Measurements from ENCODE around the gene SCD5. TPM values are rescaled to one million over a fixed set of nuclear protein-coding genes. Genes with fewer than 3 reads are reported as not detected.

Gene SCD5
- total and polyA plus RNA-seq, 7 donors: 0.69 to 30.7 (median 27.3) TPM

DNA sequence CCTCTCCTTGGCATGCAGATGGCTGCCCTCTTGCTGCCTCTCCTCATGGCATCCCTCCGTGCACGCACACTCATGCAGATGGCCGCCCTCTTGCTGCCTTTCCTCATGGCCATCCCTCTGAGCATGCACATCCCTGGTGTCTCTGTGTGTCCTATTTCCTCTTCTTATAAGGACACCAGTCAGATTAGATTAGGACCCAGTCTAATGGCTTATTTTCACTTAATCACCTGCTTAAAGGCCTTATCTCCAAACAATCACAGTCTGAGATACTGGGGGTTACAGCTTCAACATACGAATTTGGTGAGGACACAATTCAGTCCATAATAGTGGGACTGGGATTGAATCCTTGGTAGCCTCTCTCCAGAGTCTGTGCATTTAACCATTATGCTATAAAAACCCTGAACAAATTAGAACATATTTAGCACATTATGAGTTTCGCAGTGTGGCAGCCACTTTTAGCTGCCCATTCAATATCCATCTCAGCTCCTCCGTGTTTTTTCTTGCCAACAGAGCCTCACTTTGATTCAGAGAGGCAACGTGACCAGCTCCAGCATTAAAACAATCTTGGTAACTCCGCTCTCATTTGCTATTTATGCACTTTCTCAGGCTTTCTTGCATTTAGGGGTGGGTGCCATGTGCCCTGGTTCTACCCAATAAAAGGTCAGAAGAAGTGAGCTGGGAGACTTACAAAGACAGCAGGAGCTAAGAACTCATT is 210.6 kb downstream of the SCD5 start:
- no peak for TF ChIP-seq EP300 (IDR thresholded peaks at IDR 0.05)
- TF ChIP-seq, protein P1, sequence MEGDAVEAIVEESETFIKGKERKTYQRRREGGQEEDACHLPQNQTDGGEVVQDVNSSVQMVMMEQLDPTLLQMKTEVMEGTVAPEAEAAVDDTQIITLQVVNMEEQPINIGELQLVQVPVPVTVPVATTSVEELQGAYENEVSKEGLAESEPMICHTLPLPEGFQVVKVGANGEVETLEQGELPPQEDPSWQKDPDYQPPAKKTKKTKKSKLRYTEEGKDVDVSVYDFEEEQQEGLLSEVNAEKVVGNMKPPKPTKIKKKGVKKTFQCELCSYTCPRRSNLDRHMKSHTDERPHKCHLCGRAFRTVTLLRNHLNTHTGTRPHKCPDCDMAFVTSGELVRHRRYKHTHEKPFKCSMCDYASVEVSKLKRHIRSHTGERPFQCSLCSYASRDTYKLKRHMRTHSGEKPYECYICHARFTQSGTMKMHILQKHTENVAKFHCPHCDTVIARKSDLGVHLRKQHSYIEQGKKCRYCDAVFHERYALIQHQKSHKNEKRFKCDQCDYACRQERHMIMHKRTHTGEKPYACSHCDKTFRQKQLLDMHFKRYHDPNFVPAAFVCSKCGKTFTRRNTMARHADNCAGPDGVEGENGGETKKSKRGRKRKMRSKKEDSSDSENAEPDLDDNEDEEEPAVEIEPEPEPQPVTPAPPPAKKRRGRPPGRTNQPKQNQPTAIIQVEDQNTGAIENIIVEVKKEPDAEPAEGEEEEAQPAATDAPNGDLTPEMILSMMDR (IDR thresholded peaks at IDR 0.05): no peak
- no peak for TF ChIP-seq POLR2A (IDR thresholded peaks at IDR 0.05)
- no peak for TF ChIP-seq POLR2AphosphoS5 (IDR thresholded peaks at IDR 0.05)
- WGBS, 2 donors: 81 to 93% methylated on average over 8 of the region's 8 CpGs
- intact Hi-C loops (cut with DNase I): no loop called here

DNA sequence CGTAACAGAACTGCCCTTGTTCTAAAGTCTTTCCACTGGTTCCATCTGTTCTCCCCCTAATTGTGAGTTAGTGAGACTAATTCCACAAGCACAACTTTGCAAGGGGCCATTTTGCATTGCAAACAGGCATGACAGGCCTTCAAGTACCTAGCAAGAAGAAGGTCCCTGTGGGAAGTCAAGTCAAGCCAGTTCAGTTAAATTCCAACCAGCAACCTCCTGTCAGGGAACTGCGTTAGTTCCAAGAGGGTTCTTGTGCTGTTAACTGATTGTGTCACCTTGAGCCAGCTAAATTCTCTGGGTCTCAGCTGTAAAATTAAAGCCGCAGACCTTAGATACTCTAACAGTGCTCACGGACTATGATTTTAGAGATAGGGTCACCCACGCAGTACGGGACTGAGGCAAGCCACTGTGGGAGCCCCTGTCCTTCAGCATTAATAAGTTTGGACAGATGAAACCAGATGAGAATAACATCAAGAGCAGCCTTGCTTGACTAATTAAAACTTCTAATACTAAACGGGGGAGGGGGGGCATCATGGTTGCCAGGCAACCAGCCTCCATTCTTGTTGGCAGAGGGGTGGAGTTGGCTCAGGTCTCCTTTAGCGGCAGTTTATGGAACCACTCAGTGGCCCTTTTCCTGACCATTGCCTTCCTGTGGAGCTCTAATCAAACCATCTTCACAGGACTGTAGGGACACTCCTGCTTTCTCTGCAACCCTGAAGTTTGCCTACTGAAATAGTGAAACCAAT is 212.7 kb downstream of the SCD5 start:
- H3K9me3 ChIP-seq: no peaks in the 10 kb centered on the region
- no peaks in the 10 kb centered on the region for H3K4me1 ChIP-seq
- no peak overlapping the region for H3K4me3 ChIP-seq
- H3K27me3 ChIP-seq: no peaks in the 10 kb centered on the region
- no peaks in the 10 kb centered on the region for H3K36me3 ChIP-seq
- DNase-seq: no peak
- 90% methylated on average over 8 of the region's 8 CpGs for WGBS, 2 donors
- intact Hi-C loops (cut with DNase I): no loop called here
- TF ChIP-seq POLR2A (IDR thresholded peaks at IDR 0.05): no peak
- TF ChIP-seq, protein P1 (IDR thresholded peaks at IDR 0.05): no peak
- no peak for TF ChIP-seq POLR2AphosphoS5 (IDR thresholded peaks at IDR 0.05)
- no peak for TF ChIP-seq EP300 (IDR thresholded peaks at IDR 0.05)
- no peak overlapping the region for H3K27ac ChIP-seq

More for the DNA sequence above, 210.6 kb downstream of the SCD5 start:
- Histone ChIP-seq H3K27me3 (no peaks in the 10 kb centered on the region), H3K4me1 (no peaks in the 10 kb centered on the region), H3K27ac (no peak overlapping the region), H3K9me3 (no peaks in the 10 kb centered on the region), H3K36me3 (no peaks in the 10 kb centered on the region), H3K4me3 (no peak overlapping the region)
- no peak for DNase-seq

DNA sequence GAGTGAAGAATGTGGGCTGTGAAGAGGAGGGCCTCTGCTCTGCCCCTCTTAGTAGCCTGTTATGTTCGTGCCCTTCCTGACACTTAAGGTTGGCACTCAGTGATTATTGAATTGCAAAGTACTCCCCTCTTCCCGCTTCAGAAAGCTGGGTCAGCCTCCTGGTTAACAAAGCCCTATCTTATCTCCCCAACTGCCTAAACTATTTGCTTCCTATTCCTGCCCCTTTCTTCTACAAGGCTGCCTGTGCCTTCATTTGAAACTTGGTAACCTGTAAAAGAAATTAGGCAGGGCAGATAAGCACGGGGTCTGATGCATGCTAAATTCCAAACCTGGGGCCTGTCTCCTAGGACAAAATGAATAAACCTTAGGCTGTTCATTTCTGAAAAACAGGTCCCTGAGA is 213.7 kb downstream of the SCD5 start:
- Histone ChIP-seq H3K4me3 (no peak overlapping the region), H3K4me1 (no peaks in the 10 kb centered on the region), H3K27me3 (no peaks in the 10 kb centered on the region), H3K36me3 (no peaks in the 10 kb centered on the region), H3K9me3 (no peaks in the 10 kb centered on the region), H3K27ac (no peak overlapping the region)
- WGBS, 2 donors: 79 to 82% methylated on average over 3 of the region's 3 CpGs
- intact Hi-C loops (cut with DNase I): no loop called here
- TF ChIP-seq POLR2AphosphoS5 (IDR thresholded peaks at IDR 0.05) (no peak), EP300 (IDR thresholded peaks at IDR 0.05) (no peak), POLR2A (IDR thresholded peaks at IDR 0.05) (no peak)
- TF ChIP-seq, protein P1 (IDR thresholded peaks at IDR 0.05): no peak
- DNase-seq: no peak

DNA sequence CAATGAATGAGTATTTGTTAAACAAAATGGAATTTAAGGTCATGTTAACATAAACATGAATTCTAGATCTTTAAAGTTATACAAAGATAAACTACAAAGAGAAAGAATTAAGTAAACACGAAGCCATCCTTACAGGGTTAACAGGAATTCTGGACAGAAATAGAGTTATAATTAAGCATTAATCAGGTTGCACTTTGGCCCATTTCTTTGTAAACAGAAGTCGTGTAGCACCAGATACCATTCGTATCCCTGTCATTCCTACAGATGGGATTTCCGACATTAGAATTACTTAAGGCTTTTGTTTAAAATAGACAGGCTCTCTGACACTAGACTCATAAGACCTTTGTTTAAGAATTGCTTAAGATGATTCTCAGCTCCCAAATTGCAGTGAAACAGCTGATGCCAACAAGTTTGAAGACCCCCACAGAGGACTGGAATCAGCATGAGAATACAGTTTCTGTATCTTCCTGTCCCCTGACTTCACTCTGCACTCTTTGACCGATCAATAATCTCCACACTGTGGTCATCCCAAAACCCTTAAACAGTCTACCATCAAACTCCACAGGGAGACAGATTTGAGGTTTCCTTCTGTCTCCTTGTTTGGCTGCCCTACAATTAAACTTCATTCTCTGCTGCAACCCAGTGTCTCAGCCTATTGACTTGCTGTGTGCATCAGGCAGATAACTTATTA is 214.6 kb downstream of the SCD5 start:
- Histone ChIP-seq H3K36me3 (no peaks in the 10 kb centered on the region), H3K27me3 (no peaks in the 10 kb centered on the region), H3K9me3 (no peaks in the 10 kb centered on the region), H3K4me1 (no peaks in the 10 kb centered on the region), H3K4me3 (no peak overlapping the region), H3K27ac (no peak overlapping the region)
- intact Hi-C loops (cut with DNase I): no loop called here
- no peak for DNase-seq
- TF ChIP-seq, protein P1 (IDR thresholded peaks at IDR 0.05): no peak
- no peak for TF ChIP-seq POLR2AphosphoS5 (IDR thresholded peaks at IDR 0.05)
- TF ChIP-seq POLR2A (IDR thresholded peaks at IDR 0.05): no peak
- TF ChIP-seq EP300 (IDR thresholded peaks at IDR 0.05): no peak
- 70 to 74% methylated on average over 5 of the region's 5 CpGs for WGBS, 2 donors

Measured in sigmoid colon (tissue), 7 donors.